Stimulated activated naive CD8-positive, alpha-beta T cell treated with anti-CD3 and anti-CD28 coated beads, Interleukin-15, amount 100 ng/mL, for 72 hours (primary cell): Measurements from ENCODE around the gene ARMC3.
"Not testable (repeated sequence)": the region's sequence is repeated elsewhere in the genome, so short reads cannot be mapped to it uniquely, and the experiment has no call there.

Experiments
- ATAC-seq: fragments of 150-1000 bp; cut with Tn5 transposase; 2 replicates; pipeline ENCODE4 v1.10.0; 2021; ENCODE audit warnings: mild to moderate bottlenecking, moderate library complexity
- DNase-seq, 2 donors: peaks; one replicate each; pipeline ENCODE4 v3.0.0; 2021 to 2022
- H3K27ac Mint-ChIP-seq, 2 donors: one replicate each; pipeline ENCODE4 v1.8.0; 2022; ENCODE audit warnings: mild to moderate bottlenecking in 2 of 2, mixed read lengths in 2 of 2, moderate library complexity in 2 of 2
- H3K27me3 Mint-ChIP-seq: one replicate; pipeline ENCODE4 v1.8.0; 2022; ENCODE audit warnings: mixed read lengths
- H3K4me1 Mint-ChIP-seq: one replicate; pipeline ENCODE4 v1.8.0; 2022; ENCODE audit warnings: mild to moderate bottlenecking, mixed read lengths
- H3K4me3 Mint-ChIP-seq, 2 donors: one replicate each; pipeline ENCODE4 v1.8.0; 2022; ENCODE audit warnings: mild to moderate bottlenecking in 2 of 2, mixed read lengths in 2 of 2, moderate library complexity in 1 of 2
- H3K9me3 Mint-ChIP-seq, 2 donors: one replicate each; pipeline ENCODE4 v1.8.0; 2022; ENCODE audit warnings: mixed read lengths in 2 of 2

Gene ARMC3

GRCh38 chr10:22911889-22912762 is 15.7 kb upstream of the ARMC3 start:
- ATAC-seq (no peak), DNase-seq (no peak)
- H3K4me1 Mint-ChIP-seq: peaks cover 4% of the 10 kb centered on the region
- no peak overlapping the region for H3K4me3 Mint-ChIP-seq
- peaks cover 27 to 37% of the 10 kb centered on the region in 2 donors for H3K9me3 Mint-ChIP-seq
- no peaks in the 10 kb centered on the region for H3K27me3 Mint-ChIP-seq
- H3K27ac Mint-ChIP-seq: no peak overlapping the region

- Mint-ChIP-seq H3K27me3 (no peaks in the 10 kb centered on the region), H3K9me3 (peaks cover 21 to 31% of the 10 kb centered on the region in 2 donors), H3K4me3 (no peak overlapping the region), H3K4me1 (peaks cover 4% of the 10 kb centered on the region), H3K27ac (no peak overlapping the region)
- ATAC-seq: no peak
- no peak for DNase-seq
Measured at GRCh38 chr10:22912763-22913384, 15.0 kb upstream of the ARMC3 start.

- Mint-ChIP-seq H3K9me3 (peaks cover 17 to 24% of the 10 kb centered on the region in 2 donors), H3K27ac (no peak overlapping the region), H3K4me1 (peaks cover 4% of the 10 kb centered on the region), H3K27me3 (no peaks in the 10 kb centered on the region), H3K4me3 (no peak overlapping the region)
- ATAC-seq: no peak
- no peak for DNase-seq
Measured at GRCh38 chr10:22913474-22914092, 14.3 kb upstream of the ARMC3 start.

- no peaks in the 10 kb centered on the region for H3K27me3 Mint-ChIP-seq
- no peak overlapping the region for H3K4me3 Mint-ChIP-seq
- H3K9me3 Mint-ChIP-seq: peaks cover 12% of the 10 kb centered on the region in 2 donors
- H3K4me1 Mint-ChIP-seq: peaks cover 4% of the 10 kb centered on the region
- ATAC-seq (no peak), DNase-seq (no peak)
- H3K27ac Mint-ChIP-seq: no peak overlapping the region
Measured at GRCh38 chr10:22915314-22915713, 12.5 kb upstream of the ARMC3 start.

- no peak for ATAC-seq
Measured at GRCh38 chr10:22925088-22925487, 2.8 kb upstream of the ARMC3 start.

GRCh38 chr10:22927166-22927565 is 687 bp upstream of the ARMC3 start:
- no peak for ATAC-seq
- no peaks in the 10 kb centered on the region for H3K9me3 Mint-ChIP-seq
- no peak overlapping the region for H3K27ac Mint-ChIP-seq

More at GRCh38 chr10:22925088-22925487, 2.8 kb upstream of the ARMC3 start:
- Mint-ChIP-seq H3K27ac (no peak overlapping the region), H3K9me3 (peaks cover 0 to 4% of the 10 kb centered on the region in 2 donors), H3K4me3 (no peak overlapping the region), H3K27me3 (no peaks in the 10 kb centered on the region), H3K4me1 (no peaks in the 10 kb centered on the region)
- DNase-seq: no peak

GRCh38 chr10:22929053-22929452 is 1.2 kb downstream of the ARMC3 start:
- ATAC-seq, H3K9me3 Mint-ChIP-seq, H3K27ac Mint-ChIP-seq, DNase-seq, H3K4me1 Mint-ChIP-seq, H3K4me3 Mint-ChIP-seq, H3K27me3 Mint-ChIP-seq: not testable (repeated sequence)

More at GRCh38 chr10:22927166-22927565, 687 bp upstream of the ARMC3 start:
- Mint-ChIP-seq H3K4me3 (no peak overlapping the region), H3K27me3 (no peaks in the 10 kb centered on the region), H3K4me1 (no peaks in the 10 kb centered on the region)
- no peak for DNase-seq

GRCh38 chr10:22931948-22932347 is 4.1 kb downstream of the ARMC3 start:
- Mint-ChIP-seq H3K9me3 (no peaks in the 10 kb centered on the region), H3K4me1 (no peaks in the 10 kb centered on the region), H3K27ac (no peak overlapping the region), H3K4me3 (no peak overlapping the region), H3K27me3 (no peaks in the 10 kb centered on the region)
- ATAC-seq (no peak), DNase-seq (no peak)

- ATAC-seq (no peak), DNase-seq (no peak)
- no peak overlapping the region for H3K4me3 Mint-ChIP-seq
- H3K4me1 Mint-ChIP-seq: no peaks in the 10 kb centered on the region
- no peaks in the 10 kb centered on the region for H3K27me3 Mint-ChIP-seq
- peaks cover 0 to 1% of the 10 kb centered on the region in 2 donors for H3K9me3 Mint-ChIP-seq
- H3K27ac Mint-ChIP-seq: no peak overlapping the region
Measured at GRCh38 chr10:22932626-22933370, 4.9 kb downstream of the ARMC3 start.

- H3K4me3 Mint-ChIP-seq: no peak overlapping the region
- H3K9me3 Mint-ChIP-seq: peaks cover 7 to 11% of the 10 kb centered on the region in 2 donors
- H3K27me3 Mint-ChIP-seq: no peaks in the 10 kb centered on the region
- DNase-seq (no peak), ATAC-seq (no peak)
- H3K4me1 Mint-ChIP-seq: no peaks in the 10 kb centered on the region
- H3K27ac Mint-ChIP-seq: no peak overlapping the region
Measured at GRCh38 chr10:22934726-22935125, 6.9 kb downstream of the ARMC3 start.

GRCh38 chr10:22942437-22942836 is 14.6 kb downstream of the ARMC3 start:
- no peak for DNase-seq
- Mint-ChIP-seq H3K4me1 (peaks cover 21% of the 10 kb centered on the region), H3K27ac (no peak overlapping the region), H3K4me3 (no peak overlapping the region), H3K9me3 (peaks cover 20 to 32% of the 10 kb centered on the region in 2 donors), H3K27me3 (peaks cover 8% of the 10 kb centered on the region)
- no peak for ATAC-seq

GRCh38 chr10:22945934-22946673 is 18.3 kb downstream of the ARMC3 start:
- Mint-ChIP-seq H3K9me3 (peaks cover 22 to 44% of the 10 kb centered on the region in 2 donors), H3K27ac (no peak overlapping the region), H3K4me3 (peak overlapping the region; percentile 27 to 50), H3K4me1 (peaks cover 21% of the 10 kb centered on the region), H3K27me3 (peaks cover 8% of the 10 kb centered on the region)
- DNase-seq: no peak
- ATAC-seq: no peak

- no peak for DNase-seq
- Mint-ChIP-seq H3K27ac (no peak overlapping the region), H3K4me3 (no peak overlapping the region), H3K4me1 (no peaks in the 10 kb centered on the region), H3K9me3 (peaks cover 9% of the 10 kb centered on the region in 2 donors), H3K27me3 (no peaks in the 10 kb centered on the region)
- ATAC-seq: no peak
Measured at GRCh38 chr10:22954970-22955369, 27.1 kb downstream of the ARMC3 start.

GRCh38 chr10:22958338-22958737 is 30.5 kb downstream of the ARMC3 start:
- ATAC-seq: no peak
- Mint-ChIP-seq H3K9me3 (peaks cover 0 to 2% of the 10 kb centered on the region in 2 donors), H3K4me1 (no peaks in the 10 kb centered on the region), H3K4me3 (no peak overlapping the region), H3K27ac (no peak overlapping the region), H3K27me3 (no peaks in the 10 kb centered on the region)
- DNase-seq: no peak

GRCh38 chr10:22959292-22959691 is 31.4 kb downstream of the ARMC3 start:
- Mint-ChIP-seq H3K27me3 (no peaks in the 10 kb centered on the region), H3K4me1 (no peaks in the 10 kb centered on the region), H3K4me3 (no peak overlapping the region), H3K9me3 (no peaks in the 10 kb centered on the region), H3K27ac (no peak overlapping the region)
- DNase-seq (no peak), ATAC-seq (no peak)
